Esophagus mucosa (tissue), 1 donor: ENCODE results near the gene ACE. TPM values are rescaled to one million over a fixed set of nuclear protein-coding genes. Genes with fewer than 3 reads are reported as not detected.
A peak's percentile ranks its signal among the peaks of the same experiment; 100 is the strongest.

Experiments used
- ATAC-seq: fragments of 200-7000 bp; cut with Tn5 transposase; one replicate; pipeline ENCODE4 v1.9.1; 2020
- total RNA-seq: library from RNA; stranded (reverse); gene quantifications from one replicate; pipeline ENCODE4 v1.2.4, GENCODE V29; 2023
- donor health status: DM: yes; HTN: yes; CAD: no.

Gene ACE
- total RNA-seq, 1 donor from 2014 or later: 1.9 TPM

DNA sequence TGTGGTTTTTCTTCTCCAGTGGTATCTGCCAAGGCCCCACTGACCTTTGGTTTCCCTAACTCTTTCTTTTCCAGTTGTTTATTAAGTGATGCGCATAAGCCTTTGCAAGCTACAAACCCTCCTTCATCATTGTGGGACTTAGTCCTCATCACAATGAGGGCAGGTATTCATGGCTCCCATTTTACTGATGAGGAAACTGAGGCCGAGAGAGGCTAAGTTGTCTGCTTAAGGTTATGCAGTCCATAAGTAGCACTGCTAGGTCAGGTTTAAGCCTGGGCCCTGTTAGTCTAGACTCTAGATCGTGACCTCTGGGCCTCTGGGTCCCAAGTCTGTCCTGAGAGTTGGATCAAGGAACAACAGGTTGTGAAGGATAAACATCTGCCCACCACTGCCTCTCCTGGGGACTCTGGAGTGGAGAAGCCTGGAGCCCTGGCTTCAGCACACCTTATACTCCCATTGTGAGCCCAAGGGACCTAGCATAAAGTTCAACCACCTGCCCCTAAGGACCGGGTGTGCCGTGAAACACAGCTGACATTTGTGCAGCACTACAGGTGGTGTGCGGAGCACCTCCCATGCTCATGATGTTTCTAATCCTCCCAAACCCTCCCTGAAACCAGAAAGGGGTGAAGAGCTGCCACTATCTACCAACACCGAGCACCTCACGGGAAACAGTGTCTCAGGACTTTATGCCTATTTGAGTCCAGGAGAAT, 41.1 kb downstream of the ACE start:
- ATAC-seq: no peak

DNA sequence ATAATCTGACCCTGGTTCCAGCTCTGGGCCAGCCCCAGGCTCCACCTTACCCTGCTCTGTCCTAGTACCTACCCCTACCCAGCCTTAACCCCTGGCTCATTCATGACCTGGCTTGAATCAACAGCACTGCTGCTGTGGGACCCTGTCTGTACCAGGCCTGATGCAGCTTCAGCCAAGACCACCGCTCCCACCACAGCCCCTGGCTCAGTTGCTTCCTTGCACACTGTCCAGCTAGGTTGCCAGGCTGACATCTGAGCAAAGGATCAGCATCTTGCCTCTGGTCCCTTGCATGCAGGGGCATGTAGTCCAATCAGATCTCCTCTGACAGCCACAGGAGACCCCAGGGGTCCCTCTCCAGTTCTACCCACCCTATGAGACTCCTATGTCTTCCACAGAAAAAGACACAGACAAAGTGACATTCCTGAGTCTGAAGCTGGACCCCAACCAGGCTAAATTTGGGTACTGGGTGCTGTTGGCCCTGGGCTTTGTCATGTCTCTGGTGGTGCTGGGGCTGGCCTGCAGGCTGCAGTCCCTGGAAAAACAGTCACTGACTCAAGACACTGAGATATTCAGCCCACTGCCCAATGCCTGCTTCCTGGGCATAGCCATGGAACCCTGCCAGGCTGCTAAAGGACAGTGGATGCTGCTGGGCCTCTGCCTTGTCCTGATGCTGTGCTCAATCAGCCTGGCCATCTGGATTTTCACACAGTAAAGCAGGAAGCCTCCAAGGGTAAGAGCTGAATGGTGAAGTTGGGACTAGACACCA, 42.4 kb downstream of the ACE start:
- no peak for ATAC-seq

DNA sequence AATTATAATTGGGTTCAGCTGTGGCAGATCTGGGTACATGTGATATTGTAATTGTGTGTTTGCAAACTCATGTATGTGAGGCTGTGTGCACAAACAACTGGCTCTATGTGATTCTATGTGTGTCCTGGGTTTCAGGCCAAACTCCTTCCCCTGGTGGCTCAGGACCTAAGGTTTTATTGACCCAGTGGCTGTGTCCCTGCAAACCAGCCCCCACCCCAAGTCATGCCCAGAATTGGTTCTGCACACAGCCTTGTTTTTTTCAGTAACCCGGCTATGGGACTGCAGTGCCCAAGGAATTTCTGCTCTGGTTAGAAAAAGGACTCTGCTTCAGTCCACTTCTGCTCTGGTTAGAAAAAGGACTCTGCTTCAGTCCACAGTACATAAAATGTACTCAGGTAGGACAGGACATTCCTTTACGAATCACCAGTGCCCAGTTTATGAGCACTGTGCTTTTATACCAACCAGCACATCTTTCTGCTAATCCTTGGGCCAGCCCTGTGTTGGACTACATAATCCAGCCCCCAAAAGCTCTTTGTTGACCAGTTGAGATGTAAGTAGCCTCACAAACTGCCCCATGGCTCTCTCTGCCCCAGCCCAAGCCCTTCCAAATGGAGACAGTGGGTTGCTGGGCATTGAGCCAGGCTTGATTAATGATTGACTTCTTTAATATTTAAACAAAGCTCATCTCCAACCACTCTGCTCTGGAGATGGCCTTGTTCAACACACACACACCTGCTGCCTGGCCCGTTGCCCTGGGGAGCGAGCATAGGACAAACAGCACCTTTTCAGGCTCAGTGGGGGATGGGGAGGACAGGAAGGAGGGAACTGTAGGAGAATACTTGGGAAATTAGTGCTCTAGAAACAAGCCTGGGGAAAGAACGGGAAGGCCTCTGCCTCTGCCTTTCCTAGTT, 43.4 kb downstream of the ACE start:
- no peak for ATAC-seq

DNA sequence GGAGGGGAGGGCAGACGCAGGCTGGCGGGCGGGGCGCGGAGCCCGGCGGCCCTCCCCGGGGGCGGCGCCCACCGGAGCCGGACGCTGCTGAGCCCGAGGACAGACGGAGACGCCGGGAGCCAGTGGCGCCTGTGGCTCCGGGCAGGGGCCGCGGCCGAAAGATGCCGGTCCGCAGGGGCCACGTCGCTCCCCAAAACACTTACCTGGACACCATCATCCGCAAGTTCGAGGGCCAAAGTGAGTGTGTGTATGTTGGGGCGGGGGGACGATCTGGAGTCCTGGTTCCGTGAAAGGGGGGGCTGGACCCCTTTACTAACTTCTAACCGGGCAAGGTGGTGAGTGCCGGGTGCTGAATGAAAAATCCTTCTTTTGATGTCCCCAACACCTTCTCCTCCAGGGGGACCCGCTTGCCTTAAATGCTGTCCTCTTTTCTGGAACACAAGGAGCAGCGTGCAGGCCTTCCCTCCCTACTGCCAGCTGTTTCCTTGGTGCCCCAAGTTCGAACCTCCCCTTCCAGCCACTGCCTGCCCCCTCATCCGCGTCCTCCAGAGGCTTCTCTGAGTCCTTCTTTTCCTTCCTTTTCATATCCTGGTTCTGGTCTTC, 46.5 kb downstream of the ACE start, which contains the start of gene KCNH6:
KCNH6 (plus strand) TSS at position 106 of the 603 bp plus-strand sequence; CDS start at position 162, 56 bp downstream.
- ATAC-seq: no peak

DNA sequence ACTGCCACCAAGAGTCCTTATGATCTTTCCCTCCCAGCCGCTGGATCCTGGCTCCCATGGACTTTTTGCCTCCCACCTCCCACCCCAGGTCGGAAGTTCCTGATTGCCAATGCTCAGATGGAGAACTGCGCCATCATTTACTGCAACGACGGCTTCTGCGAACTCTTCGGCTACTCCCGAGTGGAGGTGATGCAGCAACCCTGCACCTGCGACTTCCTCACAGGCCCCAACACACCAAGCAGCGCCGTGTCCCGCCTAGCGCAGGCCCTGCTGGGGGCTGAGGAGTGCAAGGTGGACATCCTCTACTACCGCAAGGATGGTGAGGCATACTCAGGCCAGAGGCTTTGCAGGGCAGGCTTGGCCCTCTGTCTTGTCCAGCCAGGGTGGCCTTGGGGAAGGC, 47.2 kb downstream of the ACE start:
- no peak for ATAC-seq

GRCh38 chr17:63525190-63525946, 48.5 kb downstream of the ACE start:
- no peak for ATAC-seq

- ATAC-seq: no peak
These were observed 50.0 kb downstream of the ACE start for GRCh38 chr17:63526861-63527260.

- no peak for ATAC-seq
These were observed 51.3 kb downstream of the ACE start for GRCh38 chr17:63528183-63528582.

DNA sequence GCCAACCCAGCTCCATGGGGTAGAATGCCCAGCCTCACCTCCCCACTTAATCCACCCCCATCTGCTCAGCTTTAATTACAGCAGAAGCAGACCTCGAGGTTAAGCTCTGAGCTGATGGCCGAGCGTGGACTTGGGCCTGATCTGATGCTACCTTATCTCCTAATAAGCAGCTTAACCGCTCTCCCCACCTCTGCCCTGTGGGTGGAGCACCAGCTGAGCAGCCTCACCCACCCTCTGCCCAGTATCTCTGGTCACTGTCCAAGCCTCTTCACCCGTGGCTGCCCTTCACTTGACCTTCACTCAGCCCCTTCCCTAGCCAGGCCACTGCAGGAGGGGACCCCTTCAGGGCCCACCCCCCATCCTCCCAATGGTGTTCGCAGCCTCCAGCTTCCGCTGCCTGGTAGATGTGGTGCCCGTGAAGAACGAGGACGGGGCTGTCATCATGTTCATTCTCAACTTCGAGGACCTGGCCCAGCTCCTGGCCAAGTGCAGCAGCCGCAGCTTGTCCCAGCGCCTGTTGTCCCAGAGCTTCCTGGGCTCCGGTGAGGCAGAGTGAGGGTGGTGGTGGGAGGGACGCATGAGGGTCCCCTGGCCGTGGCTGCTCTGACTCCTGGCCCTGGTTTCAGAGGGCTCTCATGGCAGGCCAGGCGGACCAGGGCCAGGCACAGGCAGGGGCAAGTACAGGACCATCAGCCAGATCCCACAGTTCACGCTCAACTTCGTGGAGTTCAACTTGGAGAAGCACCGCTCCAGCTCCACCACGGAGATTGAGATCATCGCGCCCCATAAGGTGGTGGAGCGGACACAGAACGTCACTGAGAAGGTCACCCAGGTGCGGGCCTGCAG, 53.1 kb downstream of the ACE start:
- no peak for ATAC-seq

- ATAC-seq: no peak
These were observed 53.7 kb downstream of the ACE start for GRCh38 chr17:63530557-63531021.

- ATAC-seq: no peak
These were observed 54.4 kb downstream of the ACE start for GRCh38 chr17:63531022-63531965.

- no peak for ATAC-seq
These were observed 56.7 kb downstream of the ACE start for GRCh38 chr17:63533433-63534077.

- no peak for ATAC-seq
These were observed 57.3 kb downstream of the ACE start for GRCh38 chr17:63534078-63534570.

DNA sequence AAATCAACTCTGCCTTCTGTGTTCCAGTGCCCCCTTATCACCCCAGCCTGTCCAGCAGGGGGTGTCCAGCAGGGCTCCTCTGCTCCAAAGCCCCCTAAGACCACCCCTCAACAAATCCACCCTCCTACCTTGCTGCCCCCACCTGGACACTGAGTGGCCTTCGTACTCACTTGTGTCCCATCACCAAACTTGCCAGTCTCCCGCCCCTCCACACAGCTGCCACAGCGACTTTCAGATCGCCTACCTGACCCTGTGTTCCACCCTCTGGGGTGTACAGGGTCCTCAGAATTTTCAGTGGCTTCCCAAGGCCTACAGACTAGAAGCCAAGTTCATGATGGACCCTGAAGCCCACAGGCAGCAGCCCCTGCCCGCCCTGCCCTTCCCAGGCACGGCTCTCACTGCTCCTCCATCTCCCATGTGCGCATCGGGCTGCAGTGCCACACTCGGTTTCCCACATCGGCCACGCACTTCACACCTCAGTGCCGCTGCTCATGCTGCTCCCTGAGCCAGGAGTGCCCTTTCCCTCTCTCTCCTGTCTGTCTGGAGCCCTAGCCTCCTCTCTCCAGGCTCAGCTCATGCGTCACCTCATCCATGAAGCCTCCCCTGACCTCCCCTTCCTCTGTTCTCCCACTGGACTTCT, 58.1 kb downstream of the ACE start:
- ATAC-seq: no peak

DNA sequence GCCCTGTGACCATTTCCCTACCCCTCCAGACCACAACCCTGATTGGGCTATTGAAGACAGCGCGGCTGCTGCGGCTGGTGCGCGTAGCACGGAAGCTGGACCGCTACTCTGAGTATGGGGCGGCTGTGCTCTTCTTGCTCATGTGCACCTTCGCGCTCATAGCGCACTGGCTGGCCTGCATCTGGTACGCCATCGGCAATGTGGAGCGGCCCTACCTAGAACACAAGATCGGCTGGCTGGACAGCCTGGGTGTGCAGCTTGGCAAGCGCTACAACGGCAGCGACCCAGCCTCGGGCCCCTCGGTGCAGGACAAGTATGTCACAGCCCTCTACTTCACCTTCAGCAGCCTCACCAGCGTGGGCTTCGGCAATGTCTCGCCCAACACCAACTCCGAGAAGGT, 58.8 kb downstream of the ACE start:
- no peak for ATAC-seq

DNA sequence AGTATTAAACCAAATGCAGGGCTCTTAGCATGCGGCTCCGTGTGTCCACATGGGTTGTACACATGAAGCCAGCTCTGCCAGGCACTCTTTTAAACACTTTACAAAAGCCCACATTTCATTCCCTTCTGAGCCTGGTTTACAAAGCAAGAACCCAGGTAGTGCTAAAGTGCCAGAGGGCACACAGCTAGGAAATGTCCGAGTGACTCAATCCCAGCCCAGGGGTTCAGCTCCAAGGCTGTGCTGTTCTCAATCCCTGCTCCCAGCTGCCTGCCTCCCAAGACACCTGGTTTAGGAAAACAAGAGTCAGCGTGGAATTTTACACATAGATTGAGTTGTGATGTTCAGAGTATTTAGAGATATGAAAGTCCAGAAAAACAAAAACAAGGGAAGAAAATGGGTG, 60.1 kb downstream of the ACE start:
- ATAC-seq: no peak

- peak; percentile 20 for ATAC-seq
These were observed 61.3 kb downstream of the ACE start for GRCh38 chr17:63537991-63538692.
